GM23248 (cell line): ENCODE results near the gene UCK2.

Experiments used
- EZH2 ChIP-seq: fragments of 200-600 bp; sonication (generic); IDR thresholded peaks from 2 replicates; pipeline ENCODE4 v1.6.1; 2018; ENCODE audit warnings: antibody characterized with exemption, mild to moderate bottlenecking; ENCODE audit not compliant: insufficient read depth, poor library complexity, severe bottlenecking
- EZH2phosphoT487 ChIP-seq: fragments of 200-600 bp; sonication (generic); IDR thresholded peaks from 2 replicates; pipeline ENCODE4 v1.6.1; 2018; ENCODE audit warnings: antibody characterized with exemption, moderate library complexity, mild to moderate bottlenecking, low read depth; ENCODE audit not compliant: insufficient read depth

- TF ChIP-seq EZH2phosphoT487 (no peak), EZH2 (no peak)
These were observed 10.5 kb downstream of the UCK2 start for GRCh38 chr1:165837838-165838364.
